IMR-90 (cell line): ENCODE results near the gene NPS. TPM values are rescaled to one million over a fixed set of nuclear protein-coding genes. Genes with fewer than 3 reads are reported as not detected.

Source experiments
- ATAC-seq: fragments of 200-7000 bp; cut with Tn5 transposase; 2 replicates; pipeline ENCODE4 v1.9.1; 2020; ENCODE audit warnings: low read depth, mild to moderate bottlenecking, moderate library complexity
- BruUV-seq: library from RNA; stranded (reverse); fragments of 400-500 nt; replicated peaks from 2 replicates; lab custom pipeline; 2021; lab: Mats Ljungman, UMichigan
- CTCF ChIA-PET: fragments of 300-600 bp; formaldehyde crosslinking; extraction: SDS; loops from one replicate; lab custom pipeline; 2021; ENCODE audit warnings: antibody characterized with exemption; lab: Yijun Ruan, JAX
- POLR2A ChIA-PET: fragments of 300-600 bp; sonication (Branson Sonifier 250); formaldehyde crosslinking; loops from one replicate; lab custom pipeline; 2022; ENCODE audit warnings: antibody characterized with exemption; ENCODE audit not compliant: unreplicated experiment; lab: Charles Lee
- DNase-seq: peaks from one replicate; pipeline ENCODE4 v3.0.0; 2013
- H2AFZ ChIP-seq: replicated peaks from 2 replicates; pipeline ENCODE3; 2013; ENCODE audit warnings: low read length, mild to moderate bottlenecking; ENCODE audit not compliant: poor library complexity
- H2AK5ac ChIP-seq: 2 replicates; pipeline ENCODE4 v1.6.1; 2013; ENCODE audit warnings: low read depth, low read length, inconsistent platforms
- H2AK9ac ChIP-seq: replicated peaks from 2 replicates; pipeline ENCODE3; 2013; ENCODE audit warnings: mild to moderate bottlenecking, low read depth, low read length, moderate library complexity; ENCODE audit not compliant: poor library complexity
- H2BK120ac ChIP-seq: 2 replicates; pipeline ENCODE4 v1.6.1; 2013; ENCODE audit warnings: low read depth, low read length, inconsistent platforms
- H2BK15ac ChIP-seq: 3 replicates; pipeline ENCODE4 v1.6.1; 2013; ENCODE audit warnings: low read depth, low read length, inconsistent platforms
- H2BK20ac ChIP-seq: 2 replicates; pipeline ENCODE4 v1.6.1; 2013; ENCODE audit warnings: low read depth, mild to moderate bottlenecking, inconsistent platforms, low read length, moderate library complexity
- H2BK5ac ChIP-seq: 2 replicates; pipeline ENCODE4 v1.6.1; 2013; ENCODE audit warnings: mild to moderate bottlenecking, low read depth, low read length, inconsistent platforms; ENCODE audit not compliant: poor library complexity, severe bottlenecking
- H3K14ac ChIP-seq: replicated peaks from 2 replicates; pipeline ENCODE4 v1.6.1; 2013; ENCODE audit warnings: low read depth, low read length, inconsistent platforms
- H3K18ac ChIP-seq: 2 replicates; pipeline ENCODE4 v1.6.1; 2013; ENCODE audit warnings: low read depth, low read length, control low read depth
- H3K23ac ChIP-seq: 2 replicates; pipeline ENCODE4 v1.6.1; 2013; ENCODE audit warnings: low read depth, low read length, inconsistent platforms
- H3K27ac ChIP-seq: 2 replicates; pipeline ENCODE4 v1.5.1; 2013; ENCODE audit warnings: mild to moderate bottlenecking, control low read depth, low read length; ENCODE audit not compliant: insufficient read depth
- H3K27me3 ChIP-seq: 2 replicates; pipeline ENCODE4 v1.6.1; 2013; ENCODE audit warnings: low read length; ENCODE audit not compliant: control insufficient read depth, insufficient read depth
- H3K36me3 ChIP-seq: 2 replicates; pipeline ENCODE4 v1.6.1; 2013; ENCODE audit warnings: low read length, mixed read lengths; ENCODE audit not compliant: control insufficient read depth, insufficient read depth
- H3K4ac ChIP-seq: 2 replicates; pipeline ENCODE4 v1.6.1; 2013; ENCODE audit warnings: low read depth, low read length, inconsistent platforms
- H3K4me1 ChIP-seq: 2 replicates; pipeline ENCODE4 v1.6.1; 2013; ENCODE audit warnings: low read length, mixed read lengths; ENCODE audit not compliant: control insufficient read depth, insufficient read depth
- H3K4me2 ChIP-seq: 2 replicates; pipeline ENCODE4 v1.6.1; 2013; ENCODE audit warnings: low read depth, mild to moderate bottlenecking, control low read depth, low read length, moderate library complexity
- H3K4me3 ChIP-seq: 2 replicates; pipeline ENCODE4 v1.5.1; 2013; ENCODE audit warnings: low read depth, mild to moderate bottlenecking, control low read depth, low read length, moderate library complexity; ENCODE audit not compliant: insufficient read depth
- H3K56ac ChIP-seq: 2 replicates; pipeline ENCODE4 v1.6.1; 2013; ENCODE audit warnings: low read length, inconsistent platforms; ENCODE audit not compliant: insufficient read depth; ENCODE audit errors: extremely low read depth
- H3K79me1 ChIP-seq, 2 experiments: 2 replicates each; pipeline ENCODE4 v1.6.1; 2013; ENCODE audit warnings: low read length in 2 of 2, inconsistent platforms in 1 of 2, low read depth in 1 of 2
- H3K9ac ChIP-seq: 2 replicates; pipeline ENCODE4 v1.6.1; 2013; ENCODE audit warnings: low read depth, low read length, control low read depth
- H3K9me1 ChIP-seq: 2 replicates; pipeline ENCODE4 v1.6.1; 2013; ENCODE audit warnings: low read length, inconsistent platforms; ENCODE audit not compliant: insufficient read depth
- H3K9me3 ChIP-seq: 2 replicates; pipeline ENCODE4 v1.6.1; 2013; ENCODE audit warnings: low read length; ENCODE audit not compliant: control insufficient read depth, insufficient read depth
- H4K20me1 ChIP-seq: 2 replicates; pipeline ENCODE4 v1.6.1; 2013; ENCODE audit warnings: low read length, inconsistent platforms; ENCODE audit not compliant: insufficient read depth
- H4K5ac ChIP-seq: 2 replicates; pipeline ENCODE4 v1.6.1; 2013; ENCODE audit warnings: mild to moderate bottlenecking, low read depth, low read length, control low read depth
- H4K8ac ChIP-seq, 2 experiments: 2 replicates each; pipeline ENCODE4 v1.6.1; 2013; ENCODE audit warnings: low read depth in 2 of 2, low read length in 2 of 2, control low read depth in 1 of 2, inconsistent platforms in 1 of 2
- H4K91ac ChIP-seq: 2 replicates; pipeline ENCODE4 v1.6.1; 2013; ENCODE audit warnings: low read depth, low read length, inconsistent platforms; ENCODE audit not compliant: insufficient read depth
- BHLHE40 ChIP-seq: fragments of 150-350 bp; IDR thresholded peaks from 2 replicates; pipeline ENCODE4 v1.6.1; 2016; ENCODE audit warnings: mild to moderate bottlenecking, low read depth, low read length
- CHD1 ChIP-seq: IDR thresholded peaks from 2 replicates; pipeline ENCODE4 v1.6.1; 2012; ENCODE audit warnings: low read depth, low read length, improper control_type of control experiment
- FOS ChIP-seq: fragments of 150-350 bp; IDR thresholded peaks from 2 replicates; pipeline ENCODE4 v1.6.1; 2016; ENCODE audit warnings: low read depth, low read length
- MAZ ChIP-seq: IDR thresholded peaks from 2 replicates; pipeline ENCODE4 v1.6.1; 2012; ENCODE audit warnings: low read depth, mild to moderate bottlenecking, low read length, improper control_type of control experiment, moderate library complexity, borderline replicate concordance
- RAD21 ChIP-seq: IDR thresholded peaks from 2 replicates; pipeline ENCODE4 v1.6.1; 2012; ENCODE audit warnings: low read length, improper control_type of control experiment
- RCOR1 ChIP-seq: IDR thresholded peaks from 2 replicates; pipeline ENCODE4 v1.6.1; 2012; ENCODE audit warnings: mild to moderate bottlenecking, low read length, improper control_type of control experiment; ENCODE audit not compliant: insufficient replicate concordance
- WGBS, 2 experiments: methylation state at CpG; one replicate each; pipeline versions ENCODE4 v1.1.5 to v1.1.7; 2013; ENCODE audit warnings: missing lambda C conversion rate in 2 of 2; ENCODE audit not compliant: insufficient read length in 1 of 2; ENCODE audit errors: extremely low coverage in 2 of 2; 5-methylcytosine and 5-hydroxymethylcytosine counted together
- dilution Hi-C: fragments of 300-500 bp; cut with HindIII; formaldehyde crosslinking; loops from one replicate; pipeline ENCODE4 v1.14.3; 2018; ENCODE audit warnings: low sequenced_read_pairs; ENCODE audit not compliant: unreplicated experiment
- in situ Hi-C: fragments of 300-500 bp; cut with MboI; formaldehyde crosslinking; loops from 3 replicates; pipeline ENCODE4 v1.14.3; 2019; ENCODE audit warnings: low sequenced_read_pairs, inconsistent platforms, mixed read lengths
- intact Hi-C: fragments of 100-400 bp; cut with micrococcal nuclease; formaldehyde crosslinking; loops from 2 replicates; pipeline ENCODE4 v1.10.0; 2022
- polyA plus RNA-seq, 3 experiments: library from polyadenylated mRNA; depleted of rRNA; stranded (reverse); fragments of >200 nt; gene quantifications; 2 replicates each; pipeline ENCODE4 v1.2.3, GENCODE V29; 2012; ENCODE audit warnings: low replicate concordance in 1 of 3
- total RNA-seq: library from RNA; depleted of rRNA; stranded (reverse); fragments of >200 nt; gene quantifications from 2 replicates; pipeline ENCODE4 v1.2.3, GENCODE V29; 2012

NPS gene
- total and polyA plus RNA-seq, 2 of the 4 experiments (the other 2 are of a cell fraction), result not detected

DNA sequence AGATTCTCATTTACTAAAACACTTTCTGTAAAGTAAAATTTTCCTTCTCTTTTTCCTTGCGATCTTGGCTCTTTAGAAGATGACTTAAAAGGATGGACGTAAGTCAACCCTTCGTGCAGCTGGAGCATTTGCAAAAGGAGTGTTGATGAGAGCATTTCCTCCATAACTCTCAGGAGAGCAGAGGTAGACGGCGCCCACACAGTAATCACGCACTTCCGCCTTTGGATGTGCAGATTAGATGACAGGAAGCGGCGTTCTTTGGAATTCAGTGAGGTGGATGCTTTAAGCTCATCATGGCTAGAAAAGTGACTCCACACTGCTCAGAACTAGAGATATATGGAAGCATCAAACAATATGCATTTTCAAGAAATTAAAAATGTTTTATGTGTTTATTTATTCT lies 43.0 kb upstream of the NPS start:
- Histone ChIP-seq H4K5ac (no peak overlapping the region), H3K4me2 (no peak overlapping the region), H3K23ac (no peak overlapping the region), H3K36me3 (no peaks in the 10 kb centered on the region), H3K4me1 (no peaks in the 10 kb centered on the region), H4K20me1 (no peaks in the 10 kb centered on the region), H4K8ac (no peak overlapping the region), H2BK20ac (no peak overlapping the region), H3K27me3 (no peaks in the 10 kb centered on the region), H4K91ac (no peak overlapping the region), H2AK5ac (no peak overlapping the region), H3K4ac (no peak overlapping the region), H3K56ac (no peak overlapping the region), H2AFZ (no peak overlapping the region), H2BK5ac (no peak overlapping the region), H3K9ac (no peak overlapping the region), H3K4me3 (no peak overlapping the region), H2BK120ac (no peak overlapping the region), H3K27ac (no peak overlapping the region), H3K9me3 (no peaks in the 10 kb centered on the region; the same call in 1 of the 2 replicates), H3K14ac (no peak overlapping the region), H3K79me1 (no peaks in the 10 kb centered on the region), H2BK15ac (no peak overlapping the region), H3K9me1 (no peaks in the 10 kb centered on the region), H3K18ac (no peak overlapping the region), H2AK9ac (no peak overlapping the region)
- no CpG with 5 or more reads among the region's 9 CpGs for WGBS, 2 experiments
- intact Hi-C loops, result no loop called here
- dilution Hi-C loops, result no loop called here
- POLR2A ChIA-PET, result no interaction called here
- CTCF ChIA-PET, result no interaction called here
- in situ Hi-C loops, result no loop called here
- BruUV-seq, result no TSS peak
- DNase-seq (no peak), ATAC-seq (no peak)
- TF ChIP-seq BHLHE40, result no peak
- no peak for TF ChIP-seq RCOR1
- no peak for TF ChIP-seq CHD1
- TF ChIP-seq FOS, result no peak
- TF ChIP-seq RAD21, result no peak
- no peak for TF ChIP-seq MAZ
